Measurements from ENCODE around the gene RFX4. TPM values are rescaled to one million over a fixed set of nuclear protein-coding genes. Genes with fewer than 3 reads are reported as not detected.

RFX4 gene
- total RNA-seq, 1 donor from 2014 or later: 53.8 TPM

DNA sequence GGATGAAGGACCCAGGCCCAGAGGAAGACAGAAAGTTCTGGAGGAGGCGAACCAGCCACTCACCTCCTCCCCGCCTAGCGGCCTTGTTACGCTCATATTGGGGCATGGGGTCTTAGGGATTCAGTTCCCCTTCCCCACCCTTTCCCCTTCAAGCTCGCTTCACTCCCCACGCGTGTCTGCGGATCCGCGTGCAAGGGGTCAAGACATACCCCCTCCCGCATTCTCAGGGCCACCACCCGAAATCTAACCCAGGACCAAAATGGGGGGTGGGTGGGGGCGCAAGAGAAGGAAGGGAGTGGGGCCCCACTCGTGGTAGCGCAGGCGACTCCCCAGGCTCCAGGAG, 584 bp upstream of the RFX4 start:
- H3K9me3 Mint-ChIP-seq: no peaks in the 10 kb centered on the region
- no peak for DNase-seq (ENCODE audit: low read depth, low spot score)
- TF ChIP-seq CTCF (conservative IDR thresholded peaks at IDR 0.05): no peak
- peaks cover 65% of the 10 kb centered on the region for H3K27me3 Mint-ChIP-seq (ENCODE audit: low read depth)
- no peaks in the 10 kb centered on the region for H3K36me3 Mint-ChIP-seq (ENCODE audit: low read depth)
- peak overlapping the region; percentile 100 for H3K4me3 Mint-ChIP-seq
- peak overlapping the region; percentile 95 for H3K27ac Mint-ChIP-seq (ENCODE audit: unreplicated experiment)
- H3K4me1 Mint-ChIP-seq: peaks cover 39% of the 10 kb centered on the region

GRCh38 chr12:106583242-106584103, 669 bp downstream of the RFX4 start:
- peak; percentile 45 for DNase-seq (ENCODE audit: low read depth, low spot score)
- peaks cover 52% of the 10 kb centered on the region for H3K4me1 Mint-ChIP-seq
- H3K36me3 Mint-ChIP-seq (ENCODE audit: low read depth): no peaks in the 10 kb centered on the region
- H3K27ac Mint-ChIP-seq (ENCODE audit: unreplicated experiment): peak overlapping the region; percentile 98
- H3K27me3 Mint-ChIP-seq (ENCODE audit: low read depth): peaks cover 77% of the 10 kb centered on the region
- no peaks in the 10 kb centered on the region for H3K9me3 Mint-ChIP-seq
- peak overlapping the region; percentile 100 for H3K4me3 Mint-ChIP-seq
- TF ChIP-seq CTCF (conservative IDR thresholded peaks at IDR 0.05): no peak

- peak overlapping the region; percentile 100 for H3K4me3 Mint-ChIP-seq
- H3K27ac Mint-ChIP-seq (ENCODE audit: unreplicated experiment): peak overlapping the region; percentile 46
- peak; percentile 25 for DNase-seq (ENCODE audit: low read depth, low spot score)
- TF ChIP-seq CTCF (conservative IDR thresholded peaks at IDR 0.05): no peak
- H3K9me3 Mint-ChIP-seq: no peaks in the 10 kb centered on the region
- no peaks in the 10 kb centered on the region for H3K36me3 Mint-ChIP-seq (ENCODE audit: low read depth)
- peaks cover 83% of the 10 kb centered on the region for H3K27me3 Mint-ChIP-seq (ENCODE audit: low read depth)
- peaks cover 57% of the 10 kb centered on the region for H3K4me1 Mint-ChIP-seq
These were observed 1.6 kb downstream of the RFX4 start for GRCh38 chr12:106584104-106585064.

- no peak for DNase-seq (ENCODE audit: low read depth, low spot score)
These were observed 2.3 kb downstream of the RFX4 start for GRCh38 chr12:106585105-106585520.

More at GRCh38 chr12:106585105-106585520, 2.3 kb downstream of the RFX4 start:
- H3K4me1 Mint-ChIP-seq: peaks cover 54% of the 10 kb centered on the region
- peak overlapping the region; percentile 25 for H3K27ac Mint-ChIP-seq (ENCODE audit: unreplicated experiment)
- H3K27me3 Mint-ChIP-seq (ENCODE audit: low read depth): peaks cover 83% of the 10 kb centered on the region
- no peaks in the 10 kb centered on the region for H3K36me3 Mint-ChIP-seq (ENCODE audit: low read depth)
- no peaks in the 10 kb centered on the region for H3K9me3 Mint-ChIP-seq
- H3K4me3 Mint-ChIP-seq: peak overlapping the region; percentile 100
- TF ChIP-seq CTCF (conservative IDR thresholded peaks at IDR 0.05): no peak
